Endothelial cell of hepatic sinusoid (primary cell): ENCODE measurements around the gene AEBP1.

Experiments
- in situ Hi-C: cut with HindIII; loops from 2 replicates; pipeline ENCODE4 v1.10.0; 2017; ENCODE audit warnings: low sequenced_read_pairs

Gene AEBP1

DNA sequence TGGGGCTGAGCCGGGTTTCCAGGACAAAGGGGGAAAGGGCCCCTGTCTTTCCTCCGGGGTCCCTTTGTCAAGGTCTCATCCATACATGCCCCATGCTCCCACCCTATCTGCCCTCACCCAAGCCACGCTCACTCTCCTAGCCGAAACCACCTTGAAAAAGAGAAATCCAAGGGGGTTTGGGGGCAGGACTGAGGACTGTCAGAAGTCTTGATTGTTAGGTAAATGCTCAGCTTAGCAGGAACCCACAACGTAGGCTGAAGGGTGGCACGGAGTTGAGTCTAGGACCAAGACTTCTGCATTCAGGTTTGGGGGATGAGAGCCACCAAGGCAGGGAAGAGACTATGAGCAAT, 38.1 kb upstream of the AEBP1 start:
- in situ Hi-C loops = no loop called here

DNA sequence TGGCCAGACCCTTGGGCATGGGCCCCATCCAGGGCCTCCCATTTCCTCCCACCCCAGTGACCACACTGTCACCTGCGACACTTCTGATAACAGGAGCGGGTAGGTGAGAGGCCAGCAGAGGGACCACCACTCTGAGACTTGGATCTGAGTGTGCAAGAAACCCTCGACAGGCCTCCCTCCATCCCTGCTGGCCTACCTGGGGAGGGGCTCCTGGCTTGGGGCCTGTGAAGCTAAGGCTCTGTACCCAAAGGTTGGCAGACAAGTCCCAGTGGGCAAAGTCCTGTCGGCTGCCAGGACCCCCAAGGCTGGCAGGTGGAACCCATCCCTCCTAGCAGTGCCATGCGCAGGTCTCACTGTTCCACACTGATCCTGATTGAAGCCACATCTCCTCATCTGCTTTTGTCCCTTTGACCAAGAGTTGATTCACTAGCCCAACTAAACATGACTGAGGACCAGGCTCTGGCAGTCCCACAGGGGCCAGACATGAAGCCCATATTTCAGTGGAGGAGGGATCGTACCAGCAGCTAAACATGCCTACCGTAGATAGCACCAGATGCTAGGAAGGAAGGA, 37.6 kb upstream of the AEBP1 start:
- in situ Hi-C loops = no loop called here

DNA sequence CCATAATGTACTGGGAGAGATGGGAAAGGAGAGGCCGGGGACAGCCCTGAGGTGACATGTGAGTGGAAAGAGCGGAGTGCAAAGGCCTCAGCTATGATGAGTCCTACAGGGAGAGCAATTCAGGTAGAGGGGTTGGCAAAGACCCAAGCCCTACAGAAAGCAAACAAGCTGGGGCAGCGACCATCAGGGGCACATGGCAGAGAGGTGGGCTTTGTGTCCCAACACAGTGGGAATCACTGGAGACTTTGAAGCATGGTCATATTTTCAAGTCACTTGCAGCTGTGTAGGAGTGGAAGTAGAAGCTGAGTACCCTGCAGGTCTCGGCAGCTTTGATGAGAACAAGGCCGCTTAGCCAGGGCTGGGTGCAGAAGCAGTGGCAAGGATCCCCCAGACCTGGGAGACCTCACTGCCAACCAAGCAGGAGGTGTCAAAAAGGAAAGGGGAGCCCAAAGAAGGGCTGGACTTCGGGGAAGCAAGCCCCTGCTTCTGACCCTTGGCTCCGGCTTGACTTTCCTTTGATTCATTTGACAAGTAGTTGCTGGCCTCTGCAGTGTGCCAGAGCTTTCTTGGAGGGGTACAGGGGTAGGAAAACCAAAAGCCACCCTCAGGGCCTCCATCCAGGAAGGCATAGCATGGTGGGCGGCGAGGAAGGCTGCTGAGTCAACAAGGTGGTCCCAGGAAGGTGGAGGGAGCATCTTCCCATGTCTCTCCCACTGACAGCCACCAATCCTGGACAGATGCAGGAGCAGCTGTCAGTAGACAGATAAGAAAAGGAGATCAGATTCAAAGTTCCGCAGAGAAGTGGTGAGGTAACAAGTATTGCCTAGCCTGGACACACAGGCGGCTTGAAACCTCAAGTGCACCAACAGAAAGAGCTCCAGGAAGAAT, 36.8 kb upstream of the AEBP1 start:
- in situ Hi-C loops = no loop called here

DNA sequence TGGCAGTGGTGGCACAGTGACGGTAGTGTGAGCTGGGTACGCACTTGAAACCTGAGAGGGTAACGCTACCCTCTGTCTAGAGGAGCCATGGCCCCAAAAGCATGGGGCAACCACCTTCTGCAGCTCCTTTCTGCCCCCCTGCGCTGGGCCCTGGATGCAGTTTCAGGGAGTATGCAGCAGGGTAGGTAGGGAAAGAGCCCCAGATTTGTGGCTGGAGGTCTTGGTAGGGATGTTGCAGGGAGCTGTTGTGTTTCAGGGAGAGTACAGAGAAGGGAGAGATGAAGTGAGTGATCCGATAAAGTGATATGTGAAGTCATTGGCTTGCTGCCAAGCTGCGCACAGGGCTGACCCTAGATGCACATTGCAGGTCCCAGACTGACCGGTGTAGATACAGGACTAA, 36.1 kb upstream of the AEBP1 start:
- in situ Hi-C loops = no loop called here

DNA sequence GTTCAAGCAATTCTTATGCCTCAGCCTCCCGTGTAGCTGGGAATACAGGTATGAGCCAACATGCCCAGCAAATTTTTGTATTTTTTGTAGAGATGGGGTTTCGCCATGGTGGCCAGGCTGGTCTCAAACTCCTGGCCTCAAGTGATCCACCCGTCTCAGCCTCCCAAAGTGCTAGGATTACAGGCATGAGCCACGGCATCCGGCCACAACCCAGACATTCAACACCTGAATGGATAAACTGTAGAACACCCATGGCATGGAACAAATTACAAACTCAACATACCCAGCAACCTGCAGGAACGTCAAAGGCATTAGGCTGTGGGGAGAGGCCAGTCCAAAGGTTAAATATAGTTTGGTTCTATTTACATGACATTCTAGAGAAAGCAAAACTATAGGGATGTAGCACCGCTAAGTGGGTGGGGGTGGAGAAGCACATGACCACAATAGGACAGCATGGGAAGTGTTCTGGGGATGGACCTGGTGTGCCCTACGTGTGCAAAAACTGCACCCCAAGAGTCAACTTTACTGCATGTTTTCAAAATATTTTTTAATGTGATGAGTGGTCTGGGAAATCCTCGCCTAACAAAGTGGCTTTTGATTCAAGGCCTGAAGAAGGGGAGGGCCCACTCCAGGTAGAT, 32.3 kb upstream of the AEBP1 start:
- in situ Hi-C loops = no loop called here

DNA sequence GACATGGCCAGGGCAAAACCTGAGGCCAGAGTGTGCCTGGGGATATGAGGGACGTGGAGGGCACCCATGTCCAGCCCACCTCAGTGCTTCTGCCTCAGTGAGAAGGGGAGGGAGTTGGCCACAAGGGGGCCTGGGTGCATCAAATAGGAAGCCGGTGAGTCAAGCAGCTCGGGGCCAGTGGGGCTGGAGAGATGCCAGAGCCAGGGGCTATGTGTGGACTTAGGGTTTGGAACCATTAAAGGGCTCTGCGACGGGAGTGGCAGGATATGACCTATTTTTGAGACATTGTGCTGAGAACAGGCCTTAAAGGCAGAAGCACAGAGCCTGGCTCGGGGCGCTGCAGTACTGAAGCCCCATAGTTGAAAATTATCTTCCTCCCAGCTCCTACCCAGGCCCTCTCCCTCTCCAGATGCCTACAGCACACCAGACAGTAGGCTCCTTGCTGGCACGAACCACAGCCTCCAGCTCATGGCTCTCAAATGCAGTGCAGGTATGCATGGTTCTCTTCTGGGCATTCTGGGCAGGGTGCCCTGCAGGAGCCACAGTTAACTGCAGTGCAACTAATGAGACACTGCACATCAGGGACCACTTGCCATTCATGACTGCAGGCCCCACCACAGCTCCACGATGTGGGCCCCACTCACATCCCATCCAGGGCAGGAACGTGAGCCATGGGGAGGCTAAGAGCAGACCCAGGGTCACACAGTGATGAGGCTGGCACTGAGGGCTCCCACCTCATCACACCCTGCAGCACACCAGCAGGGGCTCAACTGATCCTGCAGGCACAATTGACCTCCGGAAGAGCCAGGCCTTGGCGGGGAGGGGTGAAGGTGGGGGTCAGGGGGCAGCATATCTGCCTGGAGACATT, 31.5 kb upstream of the AEBP1 start:
- in situ Hi-C loops = no loop called here

DNA sequence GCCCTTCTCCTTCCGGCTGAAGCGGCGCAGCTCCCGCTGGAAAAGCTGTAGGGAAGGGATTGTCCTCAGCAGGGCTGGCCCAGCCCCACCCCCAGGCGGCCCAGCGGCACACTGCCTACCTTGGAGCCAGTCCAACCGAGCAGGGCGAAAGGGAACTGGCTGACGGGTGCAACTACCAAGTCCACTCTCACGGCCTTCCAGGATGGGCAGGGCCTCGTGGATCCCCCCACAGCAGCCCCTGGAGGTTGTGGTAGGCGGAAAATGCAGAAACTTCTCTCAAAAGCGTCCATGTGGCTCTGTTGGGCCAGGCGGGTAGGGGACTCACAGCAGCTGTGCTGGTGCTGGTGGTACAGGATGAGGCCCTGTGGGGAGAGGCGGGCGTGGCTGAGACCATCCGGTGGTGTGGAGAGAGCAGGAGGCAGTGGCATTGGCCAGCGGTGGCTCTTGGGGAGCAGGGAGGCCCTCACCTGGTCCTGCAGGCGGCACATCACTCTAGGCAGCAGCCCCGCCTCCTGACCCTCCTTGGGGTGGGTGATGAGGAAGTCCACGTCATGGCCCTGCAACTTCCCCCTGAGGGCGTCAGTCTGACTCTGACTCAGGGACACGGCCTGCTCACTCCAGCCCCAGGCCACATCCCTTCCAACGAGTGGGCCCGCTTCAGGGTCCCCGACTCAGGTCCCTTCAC, 30.3 kb upstream of the AEBP1 start:
- in situ Hi-C loops = no loop called here

DNA sequence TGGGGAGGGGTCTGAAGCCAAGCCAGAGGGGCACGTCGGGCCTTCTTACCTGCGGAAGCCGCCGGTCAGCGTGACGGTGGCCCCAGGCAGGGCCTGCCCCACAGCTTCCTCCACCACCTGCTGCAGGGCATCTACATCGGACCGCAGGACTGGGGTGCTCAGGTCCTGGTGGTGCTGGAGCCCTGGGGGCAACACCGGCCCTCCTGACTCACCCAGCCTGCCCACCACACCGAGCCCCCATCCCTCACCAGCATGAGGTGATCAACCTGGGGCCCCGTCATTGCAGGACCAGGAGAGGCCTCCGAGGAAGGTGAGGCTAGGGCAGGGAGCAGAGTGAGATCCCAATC, 29.8 kb upstream of the AEBP1 start:
- in situ Hi-C loops = no loop called here

DNA sequence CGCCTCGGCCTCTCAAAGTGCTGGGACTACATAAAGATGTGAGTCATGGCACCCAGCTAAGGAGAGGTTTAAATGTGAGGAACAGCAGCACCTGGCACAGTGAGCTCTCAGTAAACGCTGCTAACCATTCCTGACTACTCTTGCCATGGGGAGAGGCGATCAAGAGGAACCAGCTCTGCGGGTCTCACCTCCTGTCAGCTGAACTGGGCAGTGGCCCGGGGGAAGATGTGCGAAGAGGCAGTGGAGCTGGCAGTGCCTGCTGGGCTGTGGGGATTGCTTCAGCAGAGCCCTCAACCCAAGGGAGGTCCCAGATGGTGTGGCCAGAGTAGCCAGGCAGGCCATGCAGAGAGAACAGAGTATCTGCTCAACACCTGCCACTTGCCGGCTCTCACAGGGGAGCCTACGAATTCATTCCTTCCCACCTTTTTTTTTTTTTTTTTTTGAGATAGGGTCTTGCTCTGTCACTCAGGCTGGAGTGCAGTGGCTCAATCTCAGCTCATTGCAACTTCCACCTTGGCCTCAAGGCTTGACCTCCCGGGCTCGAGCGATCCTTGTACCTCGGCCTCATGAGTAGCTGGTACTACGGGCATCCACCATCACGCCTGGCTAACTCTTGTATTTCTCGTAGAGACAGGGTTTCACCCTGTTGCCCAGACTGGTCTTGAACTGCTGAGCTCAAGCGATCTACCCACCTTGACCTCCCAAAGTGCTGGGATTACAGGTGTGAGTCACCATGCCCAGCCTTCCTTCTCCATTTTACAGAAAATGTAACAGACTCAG, 28.7 kb upstream of the AEBP1 start:
- in situ Hi-C loops = no loop called here

DNA sequence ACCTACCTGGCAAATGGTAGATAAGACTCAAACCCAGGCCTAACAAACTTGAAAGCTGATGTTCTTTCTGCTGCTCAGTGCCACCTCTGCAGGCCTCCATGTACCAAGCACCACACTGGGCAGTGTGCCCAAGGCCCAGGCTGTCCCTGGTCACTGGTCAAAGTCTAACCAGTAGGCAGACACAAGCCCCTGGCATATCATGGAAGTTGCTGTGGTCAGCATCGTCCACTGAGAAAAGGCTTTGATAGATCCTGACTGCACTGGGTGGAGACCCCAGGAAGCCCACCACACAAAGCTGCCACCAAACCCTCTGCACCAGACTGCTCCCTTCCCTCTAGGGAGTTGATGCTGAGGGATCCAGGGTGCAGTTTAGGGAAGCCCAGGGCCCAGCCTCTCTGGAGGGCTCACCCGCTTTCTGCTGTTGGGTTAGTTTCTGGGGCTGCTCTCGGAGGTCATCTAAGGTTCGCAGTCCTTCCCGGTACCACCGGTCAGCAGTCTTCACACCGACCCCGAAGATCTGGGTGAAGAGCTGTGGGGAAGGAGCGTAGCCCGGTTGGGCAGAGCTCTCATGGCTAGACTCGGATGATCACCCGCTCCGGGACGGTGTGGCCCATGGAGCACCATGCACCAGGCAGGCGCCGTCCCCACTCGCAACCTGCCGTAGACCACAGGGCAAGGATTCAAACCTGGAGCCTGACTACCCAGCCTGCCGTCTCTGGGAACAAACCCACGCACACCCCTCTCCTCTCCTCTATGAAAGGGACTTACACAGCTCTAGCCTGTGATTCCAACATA, 27.8 kb upstream of the AEBP1 start:
- in situ Hi-C loops = no loop called here

DNA sequence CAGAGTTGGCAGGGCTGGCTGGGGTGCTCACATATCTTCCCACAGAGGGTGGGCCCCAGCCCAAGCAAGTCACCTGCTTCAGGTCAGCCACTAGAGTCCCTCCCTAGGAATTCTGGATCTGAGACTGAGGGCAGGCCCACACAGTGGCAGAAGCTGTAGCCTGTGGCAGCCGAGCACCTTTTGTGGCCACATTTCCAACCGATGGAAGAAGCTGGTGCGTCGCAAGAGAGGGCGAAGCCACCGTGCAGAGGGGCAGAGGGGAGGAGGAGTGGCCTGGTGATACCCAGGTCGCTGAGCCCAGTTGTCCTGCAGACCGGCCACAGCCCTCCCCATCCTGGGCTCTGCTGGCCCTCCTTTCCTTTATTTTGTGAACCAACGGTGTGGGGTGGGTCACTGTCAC, 27.1 kb upstream of the AEBP1 start:
- in situ Hi-C loops = no loop called here

DNA sequence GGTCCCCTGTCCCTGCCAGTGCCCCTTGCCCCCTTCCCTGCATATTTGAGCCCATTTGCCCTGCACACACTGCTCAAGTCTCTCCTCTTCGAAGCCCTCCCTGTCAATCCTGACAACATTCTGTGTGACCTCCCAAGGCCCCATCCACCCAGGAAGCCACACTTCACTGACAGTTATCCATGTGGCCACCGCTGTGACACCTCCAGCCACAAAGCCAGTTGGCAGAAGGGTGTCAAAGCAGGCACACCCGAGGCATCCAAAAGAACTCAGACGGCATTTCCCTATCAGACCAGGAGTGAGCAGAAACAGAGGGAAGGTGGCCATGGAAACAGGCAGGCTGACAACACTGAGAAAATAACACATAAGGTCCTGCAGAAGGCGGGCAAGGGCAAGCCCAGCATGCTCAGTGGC, 26.5 kb upstream of the AEBP1 start:
- in situ Hi-C loops = no loop called here

DNA sequence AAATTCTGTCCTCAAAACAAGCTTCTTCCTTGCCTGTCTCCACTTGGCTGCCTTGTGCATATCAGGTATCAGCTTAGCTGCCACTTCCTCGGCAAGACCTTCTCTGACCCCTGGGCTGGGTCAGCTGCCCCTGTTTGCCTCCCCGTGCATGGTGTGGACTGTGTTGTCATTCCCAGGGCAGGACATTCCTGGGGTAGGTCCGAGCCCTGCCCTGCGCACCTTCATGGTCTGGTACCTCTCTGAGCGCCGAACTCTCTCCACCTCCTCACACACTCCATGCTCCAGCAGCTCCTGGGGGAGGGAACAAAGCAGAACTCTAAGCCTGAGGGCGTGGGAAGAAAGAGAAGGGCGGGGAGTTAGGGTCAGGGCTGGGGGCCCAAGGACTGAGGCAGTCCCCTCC, 25.6 kb upstream of the AEBP1 start:
- in situ Hi-C loops = no loop called here

DNA sequence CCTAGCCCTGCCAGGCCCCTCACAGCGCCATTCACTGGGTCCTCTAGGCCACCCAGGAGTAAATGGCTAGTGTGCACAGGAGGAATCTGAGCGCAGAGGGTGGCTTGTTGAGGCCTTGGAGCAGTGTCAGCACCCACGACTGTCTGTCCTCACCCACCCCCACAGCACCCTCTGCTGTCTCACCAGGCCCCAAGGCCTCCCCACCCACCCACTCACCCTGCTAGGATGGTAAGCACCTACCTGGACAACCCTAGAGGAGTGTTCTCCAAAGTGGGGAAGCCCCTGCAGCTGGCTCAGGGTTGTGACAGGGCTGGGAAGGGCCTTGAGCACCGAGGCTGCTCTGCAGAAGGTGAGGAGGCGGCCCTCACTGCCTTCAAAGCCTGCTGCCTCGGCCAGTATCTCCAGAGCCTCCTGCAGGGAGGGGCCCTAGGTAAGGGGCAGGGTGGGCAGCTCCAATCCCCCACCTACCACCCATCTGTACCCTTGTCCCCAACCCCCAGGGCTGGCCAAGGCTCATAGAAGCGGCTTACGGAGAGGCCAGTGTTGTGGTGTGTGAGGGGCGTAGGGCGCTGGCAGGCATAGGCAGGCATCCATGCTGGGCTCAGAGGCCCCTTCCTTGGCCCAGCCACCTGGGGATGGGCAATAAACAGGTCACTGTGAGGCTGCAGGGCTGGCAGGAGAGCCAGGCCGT, 24.7 kb upstream of the AEBP1 start:
- in situ Hi-C loops = no loop called here

DNA sequence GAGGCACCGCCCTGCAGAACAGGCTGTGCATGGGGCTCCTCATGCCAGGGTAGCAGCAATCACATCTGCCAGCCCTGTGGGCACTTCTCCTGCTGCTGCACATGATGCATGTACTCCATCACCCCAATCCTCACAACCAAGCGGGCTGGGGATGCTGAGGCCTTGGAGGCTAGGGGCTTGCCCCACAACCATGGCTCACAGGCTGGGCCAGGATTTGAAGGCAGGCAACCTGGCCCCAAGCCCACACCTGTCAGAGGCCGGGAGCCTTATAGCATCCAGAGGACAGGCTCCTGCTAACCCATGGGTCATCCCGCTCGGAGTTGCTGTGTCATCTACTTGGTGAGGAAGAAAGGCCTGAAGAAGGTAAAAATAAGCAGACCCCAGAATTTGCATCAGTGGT, 24.0 kb upstream of the AEBP1 start:
- in situ Hi-C loops = no loop called here

DNA sequence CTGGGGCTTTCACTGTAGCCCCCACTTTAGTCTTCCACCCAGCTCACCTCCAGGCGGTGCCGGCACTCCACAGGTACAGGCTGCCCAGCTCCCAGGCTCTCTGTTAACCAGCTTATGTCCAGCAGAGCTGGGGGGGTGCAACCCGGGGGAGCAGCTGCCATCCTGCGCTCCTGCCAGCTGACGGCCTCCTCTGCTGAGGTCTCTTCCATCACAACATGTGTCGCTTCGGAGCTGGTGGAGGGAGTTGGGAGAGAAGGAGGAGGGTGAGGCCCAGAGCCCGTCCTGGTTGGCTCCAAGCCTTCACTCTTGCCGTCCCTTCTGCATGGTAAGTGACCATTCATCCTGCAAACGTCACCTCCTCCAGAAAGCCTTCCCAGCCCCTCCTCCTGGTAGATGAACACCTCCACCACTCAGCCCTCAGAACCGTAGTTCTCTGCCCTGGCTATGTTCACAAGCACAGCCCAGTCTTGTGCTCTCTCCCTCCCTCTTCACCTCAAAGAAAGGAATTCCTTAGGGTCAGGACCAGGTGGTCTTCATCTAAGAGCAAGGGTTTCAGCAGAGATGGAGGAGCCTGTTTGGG, 23.4 kb upstream of the AEBP1 start:
- in situ Hi-C loops = no loop called here

DNA sequence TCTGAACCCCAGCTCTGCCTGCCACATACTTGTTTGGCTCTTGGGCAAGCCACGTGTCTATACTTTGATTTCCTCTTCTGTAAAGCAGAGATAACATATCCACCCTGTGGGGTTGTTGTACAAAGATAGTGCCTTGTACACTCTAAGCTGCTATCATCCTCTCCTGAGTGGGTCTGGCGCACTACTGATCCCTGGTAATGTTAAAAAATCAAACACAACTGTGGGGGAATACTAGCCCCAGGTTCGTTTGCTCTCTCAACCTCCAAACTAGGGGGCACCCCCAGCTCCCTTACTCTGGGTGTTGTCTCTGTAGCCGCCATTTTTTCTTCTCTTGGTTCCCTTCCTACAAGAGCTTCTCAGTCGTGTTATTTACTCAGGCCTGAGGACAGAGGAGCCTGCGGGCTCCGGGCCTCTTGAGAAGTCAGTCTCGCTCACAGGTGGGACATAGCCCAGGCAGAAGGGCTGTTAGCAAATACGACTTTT, 22.8 kb upstream of the AEBP1 start:
- in situ Hi-C loops = no loop called here

DNA sequence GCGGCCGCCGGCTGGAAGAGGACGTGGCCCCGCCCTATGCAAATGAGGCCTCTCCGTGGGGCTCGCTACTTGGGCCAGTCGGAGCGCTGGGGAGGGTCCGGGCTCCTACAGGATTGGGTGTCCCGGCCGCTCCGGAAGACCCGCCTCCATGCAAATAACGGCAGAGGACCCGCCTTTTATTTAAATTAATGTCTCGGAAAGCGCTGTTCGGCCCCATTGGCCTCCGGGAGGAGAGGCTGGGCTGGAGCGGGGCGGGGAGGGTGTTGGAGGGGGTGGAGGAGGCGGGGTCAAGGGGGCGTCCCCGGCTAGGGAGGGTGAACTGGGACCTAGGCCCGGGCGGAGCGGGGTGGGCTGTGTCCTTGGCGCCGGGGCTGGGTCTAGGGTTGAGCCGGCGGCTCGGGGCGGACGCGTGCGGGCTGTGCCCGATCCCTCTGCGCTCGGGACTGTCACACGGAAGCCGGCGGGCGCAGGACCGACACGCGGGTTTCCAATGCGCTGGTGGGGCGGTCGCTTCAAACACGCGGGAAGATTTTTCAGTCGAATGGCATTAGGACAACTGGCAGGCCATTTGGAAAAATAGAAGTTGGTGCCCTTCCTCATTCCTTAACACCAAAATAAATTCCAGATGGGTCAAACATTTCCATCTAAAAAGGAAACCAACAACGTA, 21.5 kb upstream of the AEBP1 start:
- in situ Hi-C loops = no loop called here
